Measurements from ENCODE around the gene GLI2. TPM values are rescaled to one million over a fixed set of nuclear protein-coding genes. Genes with fewer than 3 reads are reported as not detected.

Gene GLI2
- total and polyA plus RNA-seq, 2 experiments from 2014 or later, result 53.6 to 57.0 TPM

- Histone ChIP-seq H2AFZ (no peak overlapping the region), H3K36me3 (ENCODE audit: insufficient read depth) (no peaks in the 10 kb centered on the region), H3K27ac (ENCODE audit: low read depth) (peak overlapping the region; percentile 84), H3K4me2 (peak overlapping the region; percentile 43; the same call in 1 of the 2 replicates), H3F3A (replicated peaks; ENCODE audit: low read depth) (peaks cover 13% of the 10 kb centered on the region; the same call in 1 of the 2 replicates), H3K4me1 (ENCODE audit: insufficient read depth) (peaks cover 42% of the 10 kb centered on the region), H4K20me1 (replicated peaks; ENCODE audit: insufficient read depth) (peaks cover 80% of the 10 kb centered on the region), H3K79me2 (replicated peaks; ENCODE audit: insufficient read depth) (peaks cover 100% of the 10 kb centered on the region), H3K27me3 (ENCODE audit: insufficient read depth) (no peaks in the 10 kb centered on the region), H3K9me2 (ENCODE audit: insufficient read depth) (no peaks in the 10 kb centered on the region), H3K4me3 (no peak overlapping the region)
- no peak overlapping the region; the same call in 1 of the 2 replicates for H3K27ac Mint-ChIP-seq
- DNase-seq (ENCODE audit: low spot score) (peak; percentile 44), ATAC-seq (peak; percentile 52)
- H3K36me3 Mint-ChIP-seq (ENCODE audit: low read depth), result no peaks in the 10 kb centered on the region
- H3K4me3 Mint-ChIP-seq, result no peak overlapping the region
- no peak for TF ChIP-seq ZNF331 (CRISPR knock-in tag; IDR thresholded peaks at IDR 0.05; ENCODE audit: low read depth)
- TF ChIP-seq NANOG (IDR thresholded peaks at IDR 0.05; ENCODE audit: borderline replicate concordance), result no peak
- TF ChIP-seq REST (IDR thresholded peaks at IDR 0.05; ENCODE audit: unreplicated experiment), result no peak
- no peak for TF ChIP-seq POLR2AphosphoS5 (IDR thresholded peaks at IDR 0.05; ENCODE audit: low read depth)
- TF ChIP-seq ETS1 (IDR thresholded peaks at IDR 0.05), result no peak
- no peak for TF ChIP-seq STAT1 (IDR thresholded peaks at IDR 0.05; ENCODE audit: unreplicated experiment)
- TF ChIP-seq JUNB (IDR thresholded peaks at IDR 0.05; ENCODE audit: unreplicated experiment), result no peak
- no peak for TF ChIP-seq EZH2phosphoT487 (IDR thresholded peaks at IDR 0.05; ENCODE audit: unreplicated experiment)
- TF ChIP-seq CREB1 (CRISPR knock-in tag; IDR thresholded peaks at IDR 0.05; ENCODE audit: low read depth), result no peak
- no peak for TF ChIP-seq EZH2 (IDR thresholded peaks at IDR 0.05; ENCODE audit: low read depth, unreplicated experiment)
- H3K9me3 Mint-ChIP-seq, result no peaks in the 10 kb centered on the region
- peaks cover 14% of the 10 kb centered on the region for H3K27me3 Mint-ChIP-seq (ENCODE audit: insufficient read depth, low read depth, poor library complexity)
- H3K4me1 Mint-ChIP-seq, result peaks cover 75% of the 10 kb centered on the region
These were observed 31.0 kb downstream of the GLI2 start for GRCh38 chr2:120766470-120767351.
